MCF 10A (cell line): ENCODE measurements around the gene MCUR1. TPM values are rescaled to one million over a fixed set of nuclear protein-coding genes. Genes with fewer than 3 reads are reported as not detected.

Experiments used
- BruUV-seq: library from RNA; stranded (reverse); fragments of 400-500 nt; replicated peaks from 2 replicates; lab custom pipeline; 2021; lab: Mats Ljungman, UMichigan
- CTCF ChIA-PET: fragments of 300-600 bp; sonication (Branson Sonifier 250); formaldehyde crosslinking; extraction: SDS; loops from one replicate; lab custom pipeline; 2021; ENCODE audit warnings: antibody characterized with exemption, inconsistent platforms; lab: Yijun Ruan, JAX
- POLR2A ChIA-PET: fragments of 300-600, 350-650 bp; sonication (Branson Sonifier 250); formaldehyde crosslinking; extraction: SDS; loops from one replicate; lab custom pipeline; 2020; ENCODE audit warnings: antibody characterized with exemption, inconsistent platforms; lab: Yijun Ruan, JAX
- DNase-seq: peaks from one replicate; pipeline ENCODE4 v3.0.0-alpha.2; 2018; ENCODE audit not compliant: unreplicated experiment
- H3K27ac Mint-ChIP-seq: one replicate; pipeline ENCODE4 v1.8.0; 2022; ENCODE audit warnings: mild to moderate bottlenecking, low read depth, mixed read lengths; ENCODE audit not compliant: unreplicated experiment
- H3K27me3 Mint-ChIP-seq: one replicate; pipeline ENCODE4 v1.8.0; 2022; ENCODE audit warnings: mixed read lengths; ENCODE audit not compliant: insufficient read depth, unreplicated experiment
- H3K36me3 Mint-ChIP-seq: one replicate; pipeline ENCODE4 v1.8.0; 2022; ENCODE audit warnings: mild to moderate bottlenecking, moderate library complexity, mixed read lengths; ENCODE audit not compliant: insufficient read depth, unreplicated experiment
- H3K4me1 Mint-ChIP-seq: one replicate; pipeline ENCODE4 v1.8.0; 2022; ENCODE audit warnings: mixed read lengths; ENCODE audit not compliant: insufficient read depth, unreplicated experiment
- H3K4me3 Mint-ChIP-seq: one replicate; pipeline ENCODE4 v1.8.0; 2022; ENCODE audit warnings: mild to moderate bottlenecking, moderate library complexity, mixed read lengths; ENCODE audit not compliant: unreplicated experiment
- H3K9me3 Mint-ChIP-seq: one replicate; pipeline ENCODE4 v1.8.0; 2022; ENCODE audit warnings: mixed read lengths; ENCODE audit not compliant: unreplicated experiment
- CTCF ChIP-seq: fragments of 200-600 bp; IDR thresholded peaks from one replicate; pipeline ENCODE4 v1.8.0; 2022; ENCODE audit warnings: antibody characterized with exemption, mild to moderate bottlenecking; ENCODE audit not compliant: unreplicated experiment
- intact Hi-C: fragments of 100-400 bp; cut with micrococcal nuclease; formaldehyde crosslinking; loops from 2 replicates; pipeline ENCODE4 v1.14.1; 2022
- total RNA-seq: library from RNA; stranded (reverse); gene quantifications from 2 replicates; pipeline ENCODE4 v1.2.3, GENCODE V29; 2022

Gene MCUR1
- total RNA-seq, 1 experiment from 2014 or later = 30.4 TPM

GRCh38 chr6:13741365-13741764 is 73.0 kb downstream of the MCUR1 start:
- H3K4me1 Mint-ChIP-seq = no peaks in the 10 kb centered on the region
- no peaks in the 10 kb centered on the region for H3K27me3 Mint-ChIP-seq
- DNase-seq = no peak
- intact Hi-C loops = no loop called here
- no peak overlapping the region for H3K4me3 Mint-ChIP-seq
- ChIA-PET CTCF (interaction anchor here (0.7 kb wide), 1 partner anchor 14 kb away, joined by 3 read pairs; no protein-coding TSS in a partner anchor), POLR2A (no interaction called here)
- H3K9me3 Mint-ChIP-seq = no peaks in the 10 kb centered on the region
- H3K36me3 Mint-ChIP-seq = no peaks in the 10 kb centered on the region
- no TSS peak for BruUV-seq
- H3K27ac Mint-ChIP-seq = no peak overlapping the region
- no peak for TF ChIP-seq CTCF

Other genes starting within 250 kb of the MCUR1 start
- gene SIRT5, start 240.0 kb downstream of the MCUR1 start, total RNA-seq = 12.8 and 13.2 TPM in 2 replicates
- gene NOL7, start 199.2 kb downstream of the MCUR1 start, total RNA-seq = 75.2 and 98.5 TPM in 2 replicates
- 42.0 and 48.0 TPM in 2 replicates for gene RANBP9, start 102.7 kb downstream of the MCUR1 start, total RNA-seq
- gene RNF182, start 110.4 kb upstream of the MCUR1 start, total RNA-seq = not detected in 2 replicates